DOHH2 (cell line): ENCODE data around the gene CFAP70.

Source experiments
- H3F3A ChIP-seq: fragments of 200-600 bp; sonication (generic), shearing (Covaris generic); 2 replicates; pipeline ENCODE4 v1.6.0; 2016; ENCODE audit warnings: antibody characterized with exemption, mild to moderate bottlenecking; ENCODE audit not compliant: control insufficient read depth, insufficient read depth
- H3K27ac ChIP-seq: fragments of 200-600 bp; sonication (generic); 2 replicates; pipeline ENCODE4 v1.5.1; 2014; ENCODE audit warnings: low read depth, mild to moderate bottlenecking, low read length, moderate library complexity
- H3K27me3 ChIP-seq: fragments of 200-600 bp; sonication (generic); 2 replicates; pipeline ENCODE4 v1.6.1; 2014; ENCODE audit warnings: mild to moderate bottlenecking, low read length, mixed read lengths; ENCODE audit not compliant: control insufficient read depth
- H3K36me3 ChIP-seq: fragments of 200-600 bp; sonication (generic); 2 replicates; pipeline ENCODE4 v1.6.1; 2014; ENCODE audit warnings: mild to moderate bottlenecking, low read length, moderate library complexity, mixed read lengths; ENCODE audit not compliant: control insufficient read depth
- H3K4me1 ChIP-seq: fragments of 200-600 bp; sonication (generic); 2 replicates; pipeline ENCODE4 v1.6.1; 2014; ENCODE audit warnings: mild to moderate bottlenecking, low read length, mixed read lengths; ENCODE audit not compliant: control insufficient read depth
- H3K4me2 ChIP-seq: fragments of 200-600 bp; sonication (generic); 2 replicates; pipeline ENCODE4 v1.6.0; 2014; ENCODE audit warnings: mild to moderate bottlenecking, low read length, moderate library complexity
- H3K4me3 ChIP-seq: fragments of 200-600 bp; sonication (generic); 2 replicates; pipeline ENCODE4 v1.5.1; 2014; ENCODE audit warnings: mild to moderate bottlenecking, low read length, mixed read lengths
- H3K79me2 ChIP-seq: fragments of 200-600 bp; sonication (generic); 2 replicates; pipeline ENCODE4 v1.6.1; 2014; ENCODE audit warnings: mild to moderate bottlenecking, low read length, mixed read lengths; ENCODE audit not compliant: control insufficient read depth
- H3K9me2 ChIP-seq: fragments of 200-600 bp; sonication (generic); replicated peaks from 2 replicates; pipeline ENCODE4 v1.6.1; 2014; ENCODE audit warnings: mild to moderate bottlenecking, low read length, mixed read lengths; ENCODE audit not compliant: control insufficient read depth
- H3K9me3 ChIP-seq: fragments of 200-600 bp; sonication (generic); 2 replicates; pipeline ENCODE4 v1.6.1; 2014; ENCODE audit warnings: antibody characterized with exemption, low read length, mixed read lengths; ENCODE audit not compliant: control insufficient read depth, insufficient read depth
- H4K20me1 ChIP-seq: fragments of 200-600 bp; sonication (generic); 2 replicates; pipeline ENCODE4 v1.6.0; 2014; ENCODE audit warnings: low read depth, mild to moderate bottlenecking, antibody characterized with exemption, low read length, moderate library complexity; ENCODE audit not compliant: control insufficient read depth, insufficient read depth
- CTCF ChIP-seq: fragments of 200-600 bp; sonication (generic); IDR thresholded peaks from one replicate; pipeline ENCODE4 v1.5.1; 2014; ENCODE audit warnings: antibody characterized with exemption, mild to moderate bottlenecking, low read depth, low read length; ENCODE audit not compliant: poor library complexity, severe bottlenecking
- EZH2phosphoT487 ChIP-seq: fragments of 200-600 bp; sonication (generic); IDR thresholded peaks from 2 replicates; pipeline ENCODE4 v1.6.1; 2017; ENCODE audit warnings: borderline replicate concordance, mild to moderate bottlenecking, antibody characterized with exemption, low read length, moderate library complexity, mixed read lengths

Gene CFAP70

GRCh38 chr10:73281097-73281496, 77.6 kb downstream of the CFAP70 start:
- Histone ChIP-seq H4K20me1 (no peaks in the 10 kb centered on the region), H3K4me1 (no peaks in the 10 kb centered on the region), H3K9me2 (no peaks in the 10 kb centered on the region), H3K36me3 (no peaks in the 10 kb centered on the region), H3K4me2 (no peak overlapping the region), H3K9me3 (no peaks in the 10 kb centered on the region), H3F3A (no peaks in the 10 kb centered on the region), H3K4me3 (no peak overlapping the region), H3K27ac (no peak overlapping the region), H3K27me3 (peaks cover 5% of the 10 kb centered on the region; the same call in 1 of the 2 replicates), H3K79me2 (no peaks in the 10 kb centered on the region)
- TF ChIP-seq EZH2phosphoT487 (no peak), CTCF (no peak)

DNA sequence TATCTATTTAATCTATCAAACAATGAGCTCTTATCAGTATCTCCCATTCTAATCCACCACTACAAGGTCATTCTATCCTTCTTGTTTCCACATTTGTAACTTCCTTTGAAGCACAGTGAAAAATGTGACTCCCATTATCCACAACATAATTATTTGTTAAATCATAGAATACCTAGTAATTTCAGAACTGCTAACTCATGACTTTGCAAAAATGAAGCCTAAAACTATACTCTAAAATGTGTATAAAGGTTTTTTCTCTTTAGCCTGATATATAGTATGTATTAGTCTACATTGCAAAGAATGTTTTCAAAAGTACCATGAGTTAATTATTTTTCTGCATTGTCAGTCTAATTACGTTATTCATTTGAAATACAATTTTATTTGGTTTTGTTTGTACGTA, 94.2 kb downstream of the CFAP70 start:
- TF ChIP-seq EZH2phosphoT487, result no peak
- TF ChIP-seq CTCF, result no peak
- no peaks in the 10 kb centered on the region for H3K36me3 ChIP-seq
- H3K27ac ChIP-seq, result no peak overlapping the region
- no peaks in the 10 kb centered on the region for H3K4me1 ChIP-seq
- H3K4me3 ChIP-seq, result no peak overlapping the region
- no peaks in the 10 kb centered on the region for H3K9me2 ChIP-seq
- H4K20me1 ChIP-seq, result no peaks in the 10 kb centered on the region
- no peak overlapping the region for H3K4me2 ChIP-seq
- H3K9me3 ChIP-seq, result no peaks in the 10 kb centered on the region
- H3K27me3 ChIP-seq, result peaks cover 19% of the 10 kb centered on the region
- H3K79me2 ChIP-seq, result no peaks in the 10 kb centered on the region
- no peaks in the 10 kb centered on the region for H3F3A ChIP-seq

- H3K4me2 ChIP-seq, result no peak overlapping the region
- H3K79me2 ChIP-seq, result no peaks in the 10 kb centered on the region
- no peak overlapping the region for H3K4me3 ChIP-seq
- H4K20me1 ChIP-seq, result no peaks in the 10 kb centered on the region
- H3F3A ChIP-seq, result no peaks in the 10 kb centered on the region
- H3K9me2 ChIP-seq, result no peaks in the 10 kb centered on the region
- no peak for TF ChIP-seq EZH2phosphoT487
- TF ChIP-seq CTCF, result peak; percentile 71
- H3K4me1 ChIP-seq, result no peaks in the 10 kb centered on the region
- H3K36me3 ChIP-seq, result no peaks in the 10 kb centered on the region
- H3K27me3 ChIP-seq, result peaks cover 14% of the 10 kb centered on the region
- no peak overlapping the region for H3K27ac ChIP-seq
- H3K9me3 ChIP-seq, result no peaks in the 10 kb centered on the region; the same call in 1 of the 2 replicates
Observed at GRCh38 chr10:73263693-73264347, 94.8 kb downstream of the CFAP70 start.
